SU-DHL-6 (cell line): ENCODE results near the gene PBX1.

Source experiments
- H2AFZ ChIP-seq: fragments of 200-600 bp; sonication (generic); 2 replicates; pipeline ENCODE4 v1.6.1; 2014; ENCODE audit warnings: low read depth, mild to moderate bottlenecking, moderate library complexity, mixed read lengths, antibody characterized with exemption, low read length; ENCODE audit not compliant: severe bottlenecking
- H3F3A ChIP-seq: fragments of 200-600 bp; shearing (Covaris generic); 2 replicates; pipeline ENCODE4 v1.6.0; 2016; ENCODE audit warnings: antibody characterized with exemption, mild to moderate bottlenecking; ENCODE audit not compliant: insufficient read depth
- H3K27ac ChIP-seq: fragments of 200-600 bp; sonication (generic); 2 replicates; pipeline ENCODE4 v1.5.1; 2016; ENCODE audit warnings: low read depth, mild to moderate bottlenecking, low read length, moderate library complexity, mixed read lengths
- H3K27me3 ChIP-seq: fragments of 200-600 bp; sonication (generic), shearing (Covaris generic); 2 replicates; pipeline ENCODE4 v1.6.0; 2014; ENCODE audit warnings: mild to moderate bottlenecking, low read length
- H3K36me3 ChIP-seq: fragments of 200-600 bp; sonication (generic); 2 replicates; pipeline ENCODE4 v1.6.1; 2014; ENCODE audit warnings: mild to moderate bottlenecking, low read length, mixed read lengths
- H3K4me2 ChIP-seq: fragments of 300-600, 200-600 bp; shearing (Covaris generic), sonication (generic); 2 replicates; pipeline ENCODE4 v1.6.0; 2014; ENCODE audit warnings: low read length, low read depth, mild to moderate bottlenecking; ENCODE audit not compliant: poor library complexity, severe bottlenecking
- H3K4me3 ChIP-seq: fragments of 200-600 bp; sonication (generic); 2 replicates; pipeline ENCODE4 v1.5.1; 2014; ENCODE audit warnings: antibody characterized with exemption, low read length, mild to moderate bottlenecking, mixed read lengths; ENCODE audit not compliant: insufficient read depth, poor library complexity, severe bottlenecking
- H3K79me2 ChIP-seq: fragments of 200-600 bp; sonication (generic); 2 replicates; pipeline ENCODE4 v1.6.1; 2014; ENCODE audit warnings: mild to moderate bottlenecking, low read length, moderate library complexity; ENCODE audit not compliant: insufficient read depth
- H3K9ac ChIP-seq: fragments of 200-600 bp; sonication (generic); 2 replicates; pipeline ENCODE4 v1.7.0; 2014; ENCODE audit warnings: mild to moderate bottlenecking, low read length
- H3K9me2 ChIP-seq: fragments of 200-600 bp; sonication (generic); replicated peaks from 2 replicates; pipeline ENCODE4 v1.6.1; 2014; ENCODE audit warnings: low read length; ENCODE audit not compliant: insufficient read depth
- H3K9me3 ChIP-seq: fragments of 200-600 bp; sonication (generic); 2 replicates; pipeline ENCODE4 v1.6.1; 2014; ENCODE audit warnings: low read length, mixed read lengths; ENCODE audit not compliant: insufficient read depth
- H4K20me1 ChIP-seq: fragments of 200-600 bp; sonication (generic); 2 replicates; pipeline ENCODE4 v1.6.1; 2014; ENCODE audit warnings: low read depth, mild to moderate bottlenecking, antibody characterized with exemption, low read length, moderate library complexity, mixed read lengths
- CTCF ChIP-seq: fragments of 200-600 bp; sonication (generic); IDR thresholded peaks from one replicate; pipeline ENCODE4 v1.5.1; 2017; ENCODE audit warnings: antibody characterized with exemption, mild to moderate bottlenecking, low read length, moderate library complexity; ENCODE audit not compliant: insufficient read depth, poor library complexity, severe bottlenecking
- EZH2phosphoT487 ChIP-seq: fragments of 200-600 bp; sonication (generic), shearing (Covaris generic); conservative IDR thresholded peaks from 2 replicates; pipeline ENCODE4 v1.6.1; 2018; ENCODE audit warnings: mild to moderate bottlenecking, antibody characterized with exemption, low read length, moderate library complexity, mixed read lengths

PBX1 gene

DNA sequence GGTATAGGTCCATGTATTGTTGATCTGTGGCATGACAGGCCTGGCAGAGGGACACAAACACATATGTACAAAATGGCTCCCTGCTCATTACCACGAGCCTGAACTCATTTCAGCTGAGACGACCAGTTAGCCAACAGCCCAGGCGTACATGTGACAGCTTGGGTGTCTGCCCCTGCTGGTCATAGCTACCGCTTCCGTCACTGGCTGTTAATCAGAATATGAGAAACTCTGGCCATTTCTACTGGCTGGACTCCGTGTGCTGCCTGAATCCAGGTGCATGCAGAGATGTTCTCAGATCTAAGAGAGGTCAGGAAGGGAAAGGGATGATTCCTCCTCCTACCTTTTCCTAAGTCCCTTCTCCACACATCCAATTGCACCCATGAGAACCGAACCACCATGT lies 144.5 kb downstream of the PBX1 start:
- no peaks in the 10 kb centered on the region for H3K36me3 ChIP-seq
- H3K9me3 ChIP-seq, result no peaks in the 10 kb centered on the region
- H3K9ac ChIP-seq, result no peak overlapping the region
- no peaks in the 10 kb centered on the region for H3K27me3 ChIP-seq
- no peak overlapping the region for H2AFZ ChIP-seq
- no peak overlapping the region for H3K4me3 ChIP-seq
- H3K9me2 ChIP-seq, result no peaks in the 10 kb centered on the region
- no peaks in the 10 kb centered on the region for H4K20me1 ChIP-seq
- H3K4me2 ChIP-seq, result no peak overlapping the region
- no peaks in the 10 kb centered on the region for H3F3A ChIP-seq
- H3K79me2 ChIP-seq, result no peaks in the 10 kb centered on the region
- no peak overlapping the region for H3K27ac ChIP-seq
- no peak for TF ChIP-seq CTCF
- TF ChIP-seq EZH2phosphoT487, result no peak

GRCh38 chr1:164703960-164704411 lies 145.0 kb downstream of the PBX1 start:
- no peak overlapping the region for H3K4me3 ChIP-seq
- no peak overlapping the region for H3K9ac ChIP-seq
- no peak overlapping the region for H3K4me2 ChIP-seq
- no peaks in the 10 kb centered on the region for H3K9me2 ChIP-seq
- H3K27me3 ChIP-seq, result no peaks in the 10 kb centered on the region
- no peaks in the 10 kb centered on the region for H3K9me3 ChIP-seq
- H4K20me1 ChIP-seq, result no peaks in the 10 kb centered on the region
- H3K36me3 ChIP-seq, result no peaks in the 10 kb centered on the region
- no peak overlapping the region for H2AFZ ChIP-seq
- TF ChIP-seq CTCF (no peak), EZH2phosphoT487 (no peak)
- H3F3A ChIP-seq, result no peaks in the 10 kb centered on the region
- no peak overlapping the region for H3K27ac ChIP-seq
- H3K79me2 ChIP-seq, result no peaks in the 10 kb centered on the region

GRCh38 chr1:164704954-164705353 lies 146.0 kb downstream of the PBX1 start:
- Histone ChIP-seq H3K9me3 (no peaks in the 10 kb centered on the region), H3K4me3 (no peak overlapping the region), H3K79me2 (no peaks in the 10 kb centered on the region)

More at GRCh38 chr1:164704954-164705353, 146.0 kb downstream of the PBX1 start:
- Histone ChIP-seq H3K9me2 (no peaks in the 10 kb centered on the region), H3K27ac (no peak overlapping the region), H3K36me3 (no peaks in the 10 kb centered on the region), H3K9ac (no peak overlapping the region), H3K4me2 (no peak overlapping the region), H4K20me1 (no peaks in the 10 kb centered on the region), H3F3A (no peaks in the 10 kb centered on the region), H3K27me3 (no peaks in the 10 kb centered on the region), H2AFZ (no peak overlapping the region)
- TF ChIP-seq CTCF (no peak), EZH2phosphoT487 (no peak)
